MM.1S (cell line): ENCODE results near the gene PRKAG2.
A peak's percentile ranks its signal among the peaks of the same experiment; 100 is the strongest.

Source experiments
- DNase-seq: peaks from one replicate; pipeline ENCODE4 v3.0.0-alpha.2; 2015
- H2AFZ ChIP-seq: fragments of 300-600 bp; sonication (generic); 2 replicates; pipeline ENCODE4 v1.6.0; 2016; ENCODE audit warnings: antibody characterized with exemption, low read length
- H3F3A ChIP-seq: fragments of 300-600 bp; sonication (generic); 2 replicates; pipeline ENCODE4 v1.6.1; 2016; ENCODE audit warnings: mild to moderate bottlenecking, antibody characterized with exemption, low read length, moderate library complexity, mixed read lengths; ENCODE audit not compliant: insufficient read depth
- H3K27ac ChIP-seq: fragments of 300-600 bp; sonication (generic); 2 replicates; pipeline ENCODE4 v1.5.1; 2016; ENCODE audit warnings: mild to moderate bottlenecking, low read length
- H3K27me3 ChIP-seq: fragments of 300-600 bp; sonication (generic); replicated peaks from 2 replicates; pipeline ENCODE4 v1.6.0; 2016; ENCODE audit warnings: low read length; ENCODE audit not compliant: insufficient read depth
- H3K36me3 ChIP-seq: fragments of 300-600 bp; sonication (generic); replicated peaks from 2 replicates; pipeline ENCODE4 v1.6.1; 2016; ENCODE audit warnings: mild to moderate bottlenecking, low read length, mixed read lengths; ENCODE audit not compliant: insufficient read depth
- H3K4me1 ChIP-seq: fragments of 300-600 bp; sonication (generic); 2 replicates; pipeline ENCODE4 v1.6.1; 2016; ENCODE audit warnings: low read length, mixed read lengths
- H3K4me2 ChIP-seq: fragments of 300-600 bp; sonication (generic); 2 replicates; pipeline ENCODE4 v1.6.0; 2016; ENCODE audit warnings: low read depth, low read length
- H3K4me3 ChIP-seq: fragments of 300-600 bp; sonication (generic); 2 replicates; pipeline ENCODE4 v1.5.1; 2016; ENCODE audit warnings: low read length, mixed read lengths
- H3K79me2 ChIP-seq: fragments of 300-600 bp; sonication (generic); 2 replicates; pipeline ENCODE4 v1.6.1; 2016; ENCODE audit warnings: mixed run types, low read length, mixed read lengths
- H3K9ac ChIP-seq: fragments of 300-600 bp; sonication (generic); 2 replicates; pipeline ENCODE4 v1.6.1; 2016; ENCODE audit warnings: low read length, mixed read lengths
- H3K9me2 ChIP-seq: fragments of 300-600 bp; sonication (generic); replicated peaks from 2 replicates; pipeline ENCODE4 v1.6.1; 2016; ENCODE audit warnings: mild to moderate bottlenecking, low read length, mixed read lengths; ENCODE audit not compliant: insufficient read depth
- H3K9me3 ChIP-seq: fragments of 300-600 bp; sonication (generic); replicated peaks from 2 replicates; pipeline ENCODE4 v1.6.1; 2016; ENCODE audit warnings: mild to moderate bottlenecking, low read length, mixed read lengths; ENCODE audit not compliant: insufficient read depth
- H4K20me1 ChIP-seq: fragments of 300-600 bp; sonication (generic); 2 replicates; pipeline ENCODE4 v1.6.1; 2016; ENCODE audit warnings: mild to moderate bottlenecking, low read length, moderate library complexity, mixed read lengths; ENCODE audit not compliant: insufficient read depth
- EZH2 ChIP-seq: fragments of 300-600 bp; sonication (generic); optimal IDR thresholded peaks from 2 replicates; pipeline ENCODE3; 2017; ENCODE audit warnings: low read depth, mild to moderate bottlenecking, antibody characterized with exemption, low read length, mixed read lengths
- EZH2phosphoT487 ChIP-seq: fragments of 300-600 bp; sonication (generic); IDR thresholded peaks from 2 replicates; pipeline ENCODE4 v1.6.1; 2018; ENCODE audit warnings: antibody characterized with exemption, low read length
- TF ChIP-seq, protein P1 (sequence below): fragments of 300-600 bp; sonication (generic); IDR thresholded peaks from 2 replicates; pipeline ENCODE4 v1.5.1; 2016; ENCODE audit warnings: antibody characterized with exemption, low read length, mixed read lengths

The PRKAG2 gene

DNA sequence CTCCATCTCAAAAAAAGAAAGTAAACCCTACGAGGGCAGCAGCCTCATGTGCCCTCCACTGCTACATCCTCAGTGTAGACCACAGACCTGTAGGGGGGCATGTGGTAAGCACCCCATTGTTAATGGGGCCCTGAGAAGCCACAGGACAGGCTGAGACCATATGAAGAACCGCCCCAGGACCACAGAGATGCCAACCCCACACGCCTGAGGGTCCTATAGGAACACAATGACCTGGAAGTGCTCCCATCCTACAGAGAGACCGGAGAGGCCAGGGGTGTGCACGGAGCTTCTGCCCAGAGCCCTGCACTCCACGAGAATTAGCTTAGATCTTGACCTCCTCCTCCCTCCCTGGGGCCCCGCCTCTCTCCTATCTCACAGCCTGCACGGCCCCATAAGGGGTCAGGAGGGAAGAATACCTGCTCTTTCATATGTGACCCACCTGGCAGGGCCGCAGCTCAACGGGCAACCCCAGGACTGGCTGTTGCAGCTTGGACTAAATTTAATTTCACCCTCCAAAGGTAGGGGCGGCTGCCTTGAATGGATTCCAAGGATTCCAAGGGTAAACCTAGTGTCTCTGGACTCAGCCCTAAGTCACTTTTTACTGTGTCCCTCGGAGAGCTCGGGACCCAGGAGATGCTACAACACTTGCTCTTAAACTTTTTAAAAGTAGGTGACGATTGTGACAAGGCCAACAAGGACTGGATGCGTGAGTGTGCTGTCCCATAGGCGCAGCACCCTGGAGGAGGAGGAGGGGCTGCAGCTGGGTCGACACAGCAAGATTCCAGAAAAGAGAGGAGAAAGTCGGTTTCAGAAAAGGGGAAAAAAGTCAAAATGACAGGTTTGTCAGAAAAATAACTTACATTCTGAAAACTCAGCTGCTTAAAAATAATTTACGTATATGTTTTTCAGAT, 24.2 kb downstream of the PRKAG2 start:
- Histone ChIP-seq H3K9ac (no peak overlapping the region), H3K9me3 (no peaks in the 10 kb centered on the region), H3K27me3 (peaks cover 35% of the 10 kb centered on the region), H3K27ac (no peak overlapping the region), H4K20me1 (no peaks in the 10 kb centered on the region), H3K79me2 (no peaks in the 10 kb centered on the region), H3K4me2 (no peak overlapping the region), H3K36me3 (no peaks in the 10 kb centered on the region), H3K4me3 (no peak overlapping the region), H2AFZ (no peak overlapping the region), H3F3A (no peaks in the 10 kb centered on the region), H3K4me1 (peaks cover 3% of the 10 kb centered on the region; the same call in 1 of the 2 replicates), H3K9me2 (no peaks in the 10 kb centered on the region)
- TF ChIP-seq, protein P1, sequence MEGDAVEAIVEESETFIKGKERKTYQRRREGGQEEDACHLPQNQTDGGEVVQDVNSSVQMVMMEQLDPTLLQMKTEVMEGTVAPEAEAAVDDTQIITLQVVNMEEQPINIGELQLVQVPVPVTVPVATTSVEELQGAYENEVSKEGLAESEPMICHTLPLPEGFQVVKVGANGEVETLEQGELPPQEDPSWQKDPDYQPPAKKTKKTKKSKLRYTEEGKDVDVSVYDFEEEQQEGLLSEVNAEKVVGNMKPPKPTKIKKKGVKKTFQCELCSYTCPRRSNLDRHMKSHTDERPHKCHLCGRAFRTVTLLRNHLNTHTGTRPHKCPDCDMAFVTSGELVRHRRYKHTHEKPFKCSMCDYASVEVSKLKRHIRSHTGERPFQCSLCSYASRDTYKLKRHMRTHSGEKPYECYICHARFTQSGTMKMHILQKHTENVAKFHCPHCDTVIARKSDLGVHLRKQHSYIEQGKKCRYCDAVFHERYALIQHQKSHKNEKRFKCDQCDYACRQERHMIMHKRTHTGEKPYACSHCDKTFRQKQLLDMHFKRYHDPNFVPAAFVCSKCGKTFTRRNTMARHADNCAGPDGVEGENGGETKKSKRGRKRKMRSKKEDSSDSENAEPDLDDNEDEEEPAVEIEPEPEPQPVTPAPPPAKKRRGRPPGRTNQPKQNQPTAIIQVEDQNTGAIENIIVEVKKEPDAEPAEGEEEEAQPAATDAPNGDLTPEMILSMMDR = no peak
- no peak for TF ChIP-seq EZH2phosphoT487
- TF ChIP-seq EZH2 = no peak
- DNase-seq = no peak

DNA sequence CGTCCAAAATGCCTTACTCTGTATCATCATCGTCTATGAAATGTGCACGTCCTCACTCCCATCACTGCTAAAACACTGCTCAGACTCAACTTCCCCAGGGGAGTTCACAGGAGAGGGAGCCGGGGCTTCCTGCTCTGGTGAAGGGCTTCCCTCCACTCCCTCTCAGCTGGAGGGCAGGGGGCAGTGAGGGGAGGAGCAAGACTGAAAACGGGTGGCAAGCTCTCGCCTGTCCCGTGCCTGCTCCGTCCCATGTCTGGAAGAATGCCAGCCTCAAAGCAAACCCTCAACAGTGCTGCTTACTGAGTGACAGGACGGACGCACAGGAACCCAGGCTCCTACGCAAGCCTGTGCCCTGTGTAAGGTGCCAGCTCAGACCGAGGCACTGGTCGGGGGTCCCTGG, 25.1 kb downstream of the PRKAG2 start:
- H3K9ac ChIP-seq = no peak overlapping the region
- H3K36me3 ChIP-seq = no peaks in the 10 kb centered on the region
- peak overlapping the region; percentile 21; the same call in 1 of the 2 replicates for H2AFZ ChIP-seq
- no peaks in the 10 kb centered on the region for H3K9me2 ChIP-seq
- no peak for TF ChIP-seq EZH2phosphoT487
- TF ChIP-seq, protein P1 = no peak
- no peak for TF ChIP-seq EZH2
- no peaks in the 10 kb centered on the region for H4K20me1 ChIP-seq
- H3K27ac ChIP-seq = no peak overlapping the region
- peak overlapping the region; percentile 69 for H3K4me2 ChIP-seq
- no peak for DNase-seq
- H3K4me1 ChIP-seq = peaks cover 3% of the 10 kb centered on the region; the same call in 1 of the 2 replicates
- peak overlapping the region; percentile 47 for H3K4me3 ChIP-seq
- no peaks in the 10 kb centered on the region for H3K9me3 ChIP-seq
- no peaks in the 10 kb centered on the region for H3F3A ChIP-seq
- H3K79me2 ChIP-seq = no peaks in the 10 kb centered on the region
- H3K27me3 ChIP-seq = peaks cover 26% of the 10 kb centered on the region

DNA sequence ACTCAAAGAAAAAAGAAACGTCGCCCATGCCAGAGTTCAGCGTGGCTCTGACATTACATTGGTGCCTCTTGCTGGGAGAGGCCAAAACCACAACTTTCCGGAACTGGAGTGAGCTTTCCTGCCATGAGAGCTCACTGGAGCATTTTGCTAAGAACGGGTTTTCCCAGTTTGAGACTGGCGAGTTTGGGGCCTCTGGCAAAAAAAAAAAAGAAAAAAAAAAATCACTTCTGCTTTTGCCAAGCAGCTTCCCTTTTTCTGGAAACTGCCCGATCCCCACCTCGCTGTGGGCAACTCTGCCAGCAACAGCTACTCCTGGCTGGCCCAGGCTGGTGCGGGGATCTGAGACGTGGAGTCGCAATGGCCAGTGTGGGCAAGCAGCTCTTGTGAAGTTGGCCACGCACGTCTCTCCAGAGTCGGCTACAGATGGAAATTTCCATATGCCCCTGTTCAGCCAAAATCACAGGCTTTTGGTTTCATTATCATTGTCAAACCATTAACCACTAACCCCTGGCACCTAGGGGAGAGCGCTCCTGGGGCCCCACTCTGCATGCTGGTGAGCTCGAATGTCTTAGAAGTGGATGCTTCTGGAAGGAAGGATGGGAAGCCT, 25.7 kb downstream of the PRKAG2 start:
- Histone ChIP-seq H3K9ac (no peak overlapping the region; the same call in 1 of the 2 replicates), H3K4me3 (peak overlapping the region; percentile 47), H4K20me1 (no peaks in the 10 kb centered on the region), H3K79me2 (no peaks in the 10 kb centered on the region), H3K9me3 (no peaks in the 10 kb centered on the region), H3K4me1 (peaks cover 3% of the 10 kb centered on the region; the same call in 1 of the 2 replicates), H3K4me2 (peak overlapping the region; percentile 69), H3K27ac (no peak overlapping the region), H3K27me3 (peaks cover 20% of the 10 kb centered on the region), H3F3A (no peaks in the 10 kb centered on the region), H2AFZ (peak overlapping the region; percentile 21; the same call in 1 of the 2 replicates), H3K9me2 (no peaks in the 10 kb centered on the region), H3K36me3 (no peaks in the 10 kb centered on the region)
- TF ChIP-seq EZH2 = no peak
- TF ChIP-seq, protein P1 = no peak
- TF ChIP-seq EZH2phosphoT487 = no peak
- DNase-seq = no peak
